HEK293T (cell line): Measurements from ENCODE around the gene ST6GALNAC4.

Experiments
- ARNT ChIP-seq: fragments of 450-650 bp; IDR thresholded peaks from 2 replicates; pipeline ENCODE4 v1.6.1; 2017; ENCODE audit warnings: mild to moderate bottlenecking
- FOXA1 ChIP-seq: fragments of 450-650 bp; IDR thresholded peaks from 2 replicates; pipeline ENCODE4 v1.6.1; 2016; ENCODE audit warnings: mild to moderate bottlenecking
- FOXM1 ChIP-seq: fragments of 450-650 bp; IDR thresholded peaks from 2 replicates; pipeline ENCODE4 v1.6.1; 2017; ENCODE audit warnings: mild to moderate bottlenecking, borderline replicate concordance
- L3MBTL2 ChIP-seq: fragments of 450-650 bp; conservative IDR thresholded peaks from 2 replicates; pipeline ENCODE4 v1.6.1; 2016; ENCODE audit warnings: mild to moderate bottlenecking
- NFRKB ChIP-seq: fragments of 450-650 bp; IDR thresholded peaks from 2 replicates; pipeline ENCODE4 v1.6.1; 2016; ENCODE audit warnings: mild to moderate bottlenecking, moderate library complexity

DNA sequence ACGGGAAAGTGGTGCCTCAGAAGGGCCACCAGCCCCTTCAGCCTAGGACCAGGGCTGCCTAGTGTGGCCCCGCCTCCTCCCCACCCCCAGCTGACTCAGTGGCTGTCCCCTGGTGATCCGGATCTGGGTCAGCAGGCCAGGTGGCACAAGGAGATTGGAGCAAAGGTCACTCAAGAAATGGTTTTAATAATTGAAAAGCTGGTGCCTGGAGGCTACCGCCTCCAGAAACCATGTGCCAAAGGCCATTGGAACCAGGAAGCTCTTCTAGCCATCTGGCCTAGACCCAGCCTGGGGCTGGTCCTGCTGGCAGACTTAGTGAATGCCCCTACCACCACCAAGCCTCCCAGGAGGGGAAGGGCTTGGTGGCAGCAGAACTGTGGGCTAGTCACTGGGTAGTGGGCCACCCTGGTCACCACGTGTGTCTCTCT lies 1.5 kb downstream of the ST6GALNAC4 start:
- no peak for TF ChIP-seq NFRKB
- TF ChIP-seq FOXA1, result no peak
- no peak for TF ChIP-seq ARNT
- TF ChIP-seq FOXM1, result no peak
- no peak for TF ChIP-seq L3MBTL2
